T-cell (primary cell): ENCODE measurements around the gene TBC1D16. TPM values are rescaled to one million over a fixed set of nuclear protein-coding genes. Genes with fewer than 3 reads are reported as not detected.
A peak's percentile ranks its signal among the peaks of the same experiment; 100 is the strongest.

Experiments
- ATAC-seq, 4 experiments: fragments of 200-7000 bp in 3 of 4; fragments of 150-1000 bp in 1 of 4; cut with Tn5 transposase; replicated peaks in 1 of 4; 1 replicate in 3 of 4; 2 replicates in 1 of 4; pipeline ENCODE4 v1.10.0; 2021; ENCODE audit warnings: moderate library complexity in 3 of 4, mild to moderate bottlenecking in 2 of 4, moderate number of reproducible peaks in 1 of 4
- CTCF ChIA-PET, 2 donors: fragments of 300-600 bp; sonication (Branson Sonifier 250); formaldehyde crosslinking; loops; one replicate each; lab custom pipeline; 2022; ENCODE audit warnings: antibody characterized with exemption in 2 of 2; lab: Charles Lee
- POLR2A ChIA-PET, 2 donors: fragments of 300-600 bp; sonication (Branson Sonifier 250); formaldehyde crosslinking; loops; one replicate each; lab custom pipeline; 2022; ENCODE audit warnings: antibody characterized with exemption in 2 of 2; lab: Charles Lee
- DNase-seq, 35 experiments: peaks; one replicate each; pipeline versions ENCODE4 v3.0.0 to v3.0.0-alpha.2; 2013 to 2023
- H3K27ac ChIP-seq: one replicate; pipeline ENCODE4 v1.5.1; 2013; ENCODE audit warnings: low read length
- H3K27me3 ChIP-seq, 2 experiments: replicated peaks in 1 of 2; 1 replicate in 1 of 2; 2 replicates in 1 of 2; pipeline versions ENCODE4 v1.6.1 to v1.7.0; 2013; ENCODE audit warnings: low read length in 1 of 2, mixed read lengths in 1 of 2; ENCODE audit not compliant: control insufficient read depth in 2 of 2, insufficient read depth in 2 of 2; ENCODE audit errors: extremely low read depth in 1 of 2
- H3K36me3 ChIP-seq, 2 donors: 1 replicate in 1 of 2; 2 replicates in 1 of 2; pipeline versions ENCODE4 v1.6.1 to v1.7.0; 2013; ENCODE audit warnings: low read length in 1 of 2; ENCODE audit not compliant: control insufficient read depth in 2 of 2, insufficient read depth in 1 of 2; ENCODE audit errors: extremely low read depth in 1 of 2
- H3K4me1 ChIP-seq, 2 experiments: 1 replicate in 1 of 2; 2 replicates in 1 of 2; pipeline versions ENCODE4 v1.6.1 to v1.7.0; 2013; ENCODE audit warnings: low read length in 2 of 2, mixed read lengths in 1 of 2; ENCODE audit not compliant: insufficient read depth in 2 of 2, control insufficient read depth in 1 of 2; ENCODE audit errors: extremely low read depth in 1 of 2
- H3K4me3 ChIP-seq, 2 donors: 1 replicate in 1 of 2; 2 replicates in 1 of 2; pipeline versions ENCODE4 v1.5.1 to v1.7.0; 2013; ENCODE audit warnings: mild to moderate bottlenecking in 2 of 2, low read length in 1 of 2, moderate library complexity in 1 of 2; ENCODE audit not compliant: control insufficient read depth in 1 of 2; ENCODE audit errors: extremely low read depth in 1 of 2
- H3K9me3 ChIP-seq: 2 replicates; pipeline ENCODE4 v1.7.0; 2013
- H3K27ac Mint-ChIP-seq, 2 donors: one replicate each; pipeline ENCODE4 v1.8.0; 2020 to 2021; ENCODE audit warnings: mild to moderate bottlenecking in 2 of 2, mixed read lengths in 2 of 2
- H3K27me3 Mint-ChIP-seq, 2 donors: one replicate each; pipeline ENCODE4 v1.8.0; 2021 to 2022; ENCODE audit warnings: mixed read lengths in 2 of 2
- H3K36me3 Mint-ChIP-seq: one replicate; pipeline ENCODE4 v1.8.0; 2021; ENCODE audit warnings: mixed read lengths
- H3K4me1 Mint-ChIP-seq, 3 donors: one replicate each; pipeline ENCODE4 v1.8.0; 2020 to 2022; ENCODE audit warnings: mixed read lengths in 3 of 3, mild to moderate bottlenecking in 1 of 3
- H3K4me3 Mint-ChIP-seq, 3 donors: one replicate each; pipeline ENCODE4 v1.8.0; 2020 to 2022; ENCODE audit warnings: mild to moderate bottlenecking in 3 of 3, mixed read lengths in 3 of 3, moderate library complexity in 3 of 3
- H3K9me3 Mint-ChIP-seq, 3 donors: one replicate each; pipeline ENCODE4 v1.8.0; 2020 to 2022; ENCODE audit warnings: mixed read lengths in 3 of 3
- WGBS: methylation state at CpG from one replicate; pipeline ENCODE4 v1.1.5; 2013; ENCODE audit warnings: missing lambda C conversion rate; ENCODE audit not compliant: insufficient coverage; 5-methylcytosine and 5-hydroxymethylcytosine counted together
- total RNA-seq, 35 experiments: library from RNA in 6 of 35; stranded (reverse) in 6 of 35; fragments of 120-200 nt in 1 of 35; gene quantifications; one replicate each; pipeline versions ENCODE4 v1.2.1 to v1.2.4 and lab custom pipeline; 2013 to 2026

TBC1D16 gene
- total RNA-seq, 5 donors from 2014 or later (not counting 1 experiment from before 2014, with no cell fraction given) = 1.9 to 6.1 (median 3.4) TPM

GRCh38 chr17:79939755-79940458, 95.8 kb downstream of the TBC1D16 start:
- H3K36me3 Mint-ChIP-seq = no peaks in the 10 kb centered on the region
- H3K9me3 ChIP-seq = no peaks in the 10 kb centered on the region
- H3K4me3 ChIP-seq = no peak overlapping the region
- ChIA-PET CTCF (no interaction called here), POLR2A (no interaction called here)
- H3K27me3 ChIP-seq = peaks cover 0 to 19% of the 10 kb centered on the region in 2 experiments
- no peak for DNase-seq
- no peak overlapping the region for H3K27ac Mint-ChIP-seq
- H3K4me1 ChIP-seq = peaks cover 0 to 49% of the 10 kb centered on the region in 2 experiments
- no peaks in the 10 kb centered on the region for H3K36me3 ChIP-seq
- ATAC-seq = no peak
- no peak overlapping the region for H3K4me3 Mint-ChIP-seq
- 89% methylated on average over 18 of the region's 25 CpGs for WGBS
- H3K4me1 Mint-ChIP-seq = peaks cover 9 to 60% (median 12%) of the 10 kb centered on the region in 3 donors
- H3K27ac ChIP-seq = no peak overlapping the region
- no peaks in the 10 kb centered on the region for H3K9me3 Mint-ChIP-seq
- peaks cover 0 to 4% of the 10 kb centered on the region in 2 donors for H3K27me3 Mint-ChIP-seq

DNA sequence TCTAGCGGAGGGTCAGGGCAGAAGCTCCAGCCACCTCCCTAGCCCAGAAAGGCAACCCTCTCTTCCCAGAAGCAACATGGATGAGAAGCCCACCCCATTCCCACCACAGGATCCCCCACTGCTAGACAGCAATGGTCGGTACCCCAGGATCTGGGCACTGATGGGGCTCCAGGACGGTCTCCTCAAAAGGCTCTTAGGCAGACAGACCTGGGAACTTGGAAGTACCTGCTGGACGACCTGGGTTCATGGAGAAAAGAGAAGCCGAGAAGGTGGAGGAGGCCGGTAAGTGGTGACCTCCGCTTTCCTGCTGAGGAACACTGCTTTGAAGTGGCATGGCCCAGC, 96.6 kb downstream of the TBC1D16 start:
- 79% methylated on average over 7 of the region's 7 CpGs for WGBS
- Mint-ChIP-seq H3K27ac (no peak overlapping the region), H3K36me3 (no peaks in the 10 kb centered on the region), H3K9me3 (no peaks in the 10 kb centered on the region), H3K4me3 (no peak overlapping the region), H3K4me1 (peaks cover 9 to 67% (median 12%) of the 10 kb centered on the region in 3 donors), H3K27me3 (peaks cover 0 to 4% of the 10 kb centered on the region in 2 donors)
- peaks cover 0 to 57% of the 10 kb centered on the region in 2 experiments for H3K4me1 ChIP-seq
- DNase-seq (no peak), ATAC-seq (no peak)
- H3K36me3 ChIP-seq = no peaks in the 10 kb centered on the region
- H3K27me3 ChIP-seq = peaks cover 0 to 27% of the 10 kb centered on the region in 2 experiments
- ChIA-PET CTCF (no interaction called here), POLR2A (no interaction called here)
- no peaks in the 10 kb centered on the region for H3K9me3 ChIP-seq
- no peak overlapping the region for H3K4me3 ChIP-seq
- H3K27ac ChIP-seq = no peak overlapping the region

GRCh38 chr17:79938336-79939093, 97.2 kb downstream of the TBC1D16 start:
- peaks cover 11 to 70% (median 18%) of the 10 kb centered on the region in 3 donors for H3K4me1 Mint-ChIP-seq
- POLR2A ChIA-PET = no interaction called here

DNA sequence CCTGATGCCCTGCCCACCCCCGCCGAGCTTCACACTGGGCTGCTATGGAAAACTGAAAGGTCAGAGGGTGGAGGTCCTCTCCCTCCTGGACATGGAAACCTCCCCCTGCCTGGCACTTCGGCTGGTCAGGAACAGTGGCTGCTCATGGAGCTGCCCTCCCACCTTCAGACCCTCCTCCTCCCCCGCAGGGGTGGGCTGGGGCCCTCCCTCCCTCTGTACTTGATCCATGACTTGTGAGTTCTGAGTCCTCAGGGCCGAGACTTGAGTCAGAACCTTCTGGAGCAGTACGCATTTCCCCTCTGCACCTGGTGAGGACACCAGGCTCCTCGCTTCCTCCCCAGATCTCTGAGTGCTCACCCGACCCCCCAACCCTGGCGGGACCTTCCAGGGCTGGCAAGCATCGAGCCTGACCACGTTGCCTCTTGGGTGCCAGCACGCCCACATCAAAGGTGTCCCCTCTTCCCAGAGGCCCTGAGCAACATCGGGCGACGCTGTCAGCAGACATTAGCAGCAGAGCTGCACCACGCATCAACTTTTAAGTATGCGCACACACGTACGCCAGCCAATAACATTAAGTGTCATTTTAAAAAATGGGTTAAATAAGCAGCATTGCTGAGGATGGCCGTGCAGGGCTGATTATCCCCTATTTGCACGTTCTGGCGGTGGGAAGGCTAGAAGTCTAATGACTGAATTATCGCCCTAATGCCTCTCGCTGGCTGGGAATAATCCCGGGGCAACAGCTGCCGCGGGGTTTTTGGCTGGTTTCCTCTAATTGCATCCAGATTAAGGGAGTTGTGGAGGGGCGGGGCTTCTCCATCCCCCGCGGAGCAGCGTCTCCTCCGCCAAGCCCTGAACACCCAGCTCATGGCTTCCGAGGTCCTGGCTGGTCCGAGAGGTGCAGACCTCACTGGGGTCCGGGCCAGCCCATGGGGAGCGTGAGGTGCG, 98.0 kb downstream of the TBC1D16 start:
- H3K27me3 Mint-ChIP-seq = peaks cover 14 to 18% of the 10 kb centered on the region in 2 donors
- Histone ChIP-seq H3K4me1 (peaks cover 0 to 61% of the 10 kb centered on the region in 2 experiments), H3K9me3 (no peaks in the 10 kb centered on the region), H3K27ac (peak overlapping the region; percentile 47), H3K36me3 (no peaks in the 10 kb centered on the region), H3K27me3 (peaks cover 0 to 35% of the 10 kb centered on the region in 2 experiments), H3K4me3 (peak overlapping the region in 1 of 2 donors; percentile 6)
- peak overlapping the region in 1 of 2 donors; percentile 89 for H3K27ac Mint-ChIP-seq
- no peaks in the 10 kb centered on the region for H3K36me3 Mint-ChIP-seq
- peaks cover 6 to 71% (median 12%) of the 10 kb centered on the region in 3 donors for H3K4me1 Mint-ChIP-seq
- POLR2A ChIA-PET = no interaction called here
- WGBS = 67% methylated on average over 34 of the region's 37 CpGs
- H3K9me3 Mint-ChIP-seq = no peaks in the 10 kb centered on the region
- CTCF ChIA-PET = no interaction called here
- DNase-seq (peak in 3 of 35 experiments; percentile 15 to 30 (median 20)), ATAC-seq (no peak)
- H3K4me3 Mint-ChIP-seq = peak overlapping the region in 1 of 3 donors; percentile 68

More at GRCh38 chr17:79938336-79939093, 97.2 kb downstream of the TBC1D16 start:
- Histone ChIP-seq H3K4me1 (peaks cover 0 to 63% of the 10 kb centered on the region in 2 experiments), H3K9me3 (no peaks in the 10 kb centered on the region), H3K4me3 (no peak overlapping the region), H3K36me3 (no peaks in the 10 kb centered on the region), H3K27me3 (peaks cover 0 to 33% of the 10 kb centered on the region in 2 experiments), H3K27ac (no peak overlapping the region)
- DNase-seq = no peak
- Mint-ChIP-seq H3K36me3 (no peaks in the 10 kb centered on the region), H3K4me3 (no peak overlapping the region), H3K27ac (no peak overlapping the region), H3K9me3 (no peaks in the 10 kb centered on the region), H3K27me3 (peaks cover 5 to 10% of the 10 kb centered on the region in 2 donors)
- CTCF ChIA-PET = no interaction called here
- 84% methylated on average over 10 of the region's 13 CpGs for WGBS
- ATAC-seq = no peak

DNA sequence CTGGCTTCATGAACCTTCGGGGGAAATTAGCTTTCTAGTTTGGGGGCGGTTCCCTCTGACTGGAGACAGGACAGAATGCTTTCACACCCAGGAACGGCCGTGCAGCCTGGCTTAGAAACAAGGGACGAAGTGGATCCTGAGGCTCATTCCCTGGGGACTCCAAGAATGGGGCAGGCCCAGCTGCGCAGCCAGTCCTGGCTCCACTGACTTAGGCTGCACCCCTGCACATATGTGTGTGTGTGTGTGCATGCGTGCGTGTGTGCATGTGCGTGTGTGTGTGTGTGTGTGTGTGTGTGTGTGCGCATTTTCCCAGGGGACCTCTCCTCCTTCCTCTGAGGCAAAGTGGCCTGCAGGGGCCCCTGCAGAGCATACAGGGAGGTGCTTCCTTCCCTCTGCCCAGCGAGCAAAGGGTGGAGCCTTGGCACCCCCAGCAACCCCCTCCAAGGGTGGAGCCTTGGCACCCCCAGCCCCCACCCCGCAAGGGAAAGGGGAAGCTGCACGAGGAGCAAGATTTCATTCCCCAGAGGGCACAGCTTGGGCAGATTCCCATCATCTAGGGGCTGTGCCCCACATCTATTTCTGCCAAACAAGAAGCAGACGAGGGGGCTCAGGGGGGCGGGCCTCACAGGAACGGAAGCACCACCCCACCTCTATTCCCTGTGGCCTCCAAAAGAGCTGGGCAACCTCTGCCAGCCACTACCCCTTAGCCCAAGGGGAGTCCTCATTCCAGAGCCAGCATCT, 98.9 kb downstream of the TBC1D16 start:
- Histone ChIP-seq H3K4me1 (peaks cover 0 to 54% of the 10 kb centered on the region in 2 experiments), H3K27ac (no peak overlapping the region), H3K9me3 (no peaks in the 10 kb centered on the region), H3K4me3 (peak overlapping the region in 1 of 2 donors; percentile 6), H3K27me3 (peaks cover 0 to 40% of the 10 kb centered on the region in 2 experiments), H3K36me3 (no peaks in the 10 kb centered on the region)
- H3K4me1 Mint-ChIP-seq = peaks cover 3 to 73% (median 11%) of the 10 kb centered on the region in 3 donors
- H3K4me3 Mint-ChIP-seq = peak overlapping the region in 1 of 3 donors; percentile 68
- no peaks in the 10 kb centered on the region for H3K36me3 Mint-ChIP-seq
- DNase-seq = no peak
- ATAC-seq = no peak
- POLR2A ChIA-PET = no interaction called here
- peaks cover 19 to 24% of the 10 kb centered on the region in 2 donors for H3K27me3 Mint-ChIP-seq
- H3K27ac Mint-ChIP-seq = peak overlapping the region in 1 of 2 donors; percentile 89
- no peaks in the 10 kb centered on the region for H3K9me3 Mint-ChIP-seq
- WGBS = 8% methylated on average over 5 of the region's 16 CpGs
- CTCF ChIA-PET = no interaction called here
